GM18517 (cell line): Measurements from ENCODE around the gene MT1G.
"Not testable (repeated sequence)": the region's sequence is repeated elsewhere in the genome, so short reads cannot be mapped to it uniquely, and the experiment has no call there.

Source experiments
- ATAC-seq: cut with Tn5 transposase; IDR thresholded peaks from one replicate; pipeline ENCODE4 v1.9.1; 2021; ENCODE audit warnings: mild to moderate bottlenecking, moderate library complexity; ENCODE audit not compliant: unreplicated experiment

MT1G gene

GRCh38 chr16:56621665-56622445 lies 46.0 kb downstream of the MT1G start:
- ATAC-seq, result not testable (repeated sequence)

DNA sequence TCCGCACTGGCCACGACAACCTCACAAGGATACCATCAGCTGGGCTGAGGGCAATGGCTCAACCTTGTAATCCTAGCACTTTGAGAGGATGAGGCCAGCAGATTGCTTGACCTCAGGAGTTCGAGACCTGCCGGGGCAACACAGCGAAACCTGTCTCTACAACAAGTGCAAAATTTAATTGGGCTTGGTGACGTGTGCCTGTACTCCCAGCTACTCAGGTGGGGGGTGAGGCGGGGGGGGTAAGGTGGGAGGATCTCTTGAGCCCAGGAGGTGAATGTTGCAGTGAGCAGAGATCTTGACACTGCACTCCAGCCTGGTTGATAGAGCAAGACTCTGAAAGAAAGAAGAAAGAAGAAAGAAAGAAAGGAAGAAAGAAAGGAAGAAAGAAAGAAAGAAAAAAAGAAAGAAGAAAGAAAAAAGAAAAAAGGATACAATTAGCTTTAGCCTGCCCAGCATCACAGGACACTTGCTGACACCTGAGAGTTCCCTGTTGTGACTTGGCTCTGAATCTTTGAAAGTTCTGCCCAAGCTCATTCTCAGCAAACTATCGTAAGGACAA lies 47.4 kb downstream of the MT1G start:
- no peak for ATAC-seq

GRCh38 chr16:56618138-56618537 lies 49.7 kb downstream of the MT1G start:
- no peak for ATAC-seq

DNA sequence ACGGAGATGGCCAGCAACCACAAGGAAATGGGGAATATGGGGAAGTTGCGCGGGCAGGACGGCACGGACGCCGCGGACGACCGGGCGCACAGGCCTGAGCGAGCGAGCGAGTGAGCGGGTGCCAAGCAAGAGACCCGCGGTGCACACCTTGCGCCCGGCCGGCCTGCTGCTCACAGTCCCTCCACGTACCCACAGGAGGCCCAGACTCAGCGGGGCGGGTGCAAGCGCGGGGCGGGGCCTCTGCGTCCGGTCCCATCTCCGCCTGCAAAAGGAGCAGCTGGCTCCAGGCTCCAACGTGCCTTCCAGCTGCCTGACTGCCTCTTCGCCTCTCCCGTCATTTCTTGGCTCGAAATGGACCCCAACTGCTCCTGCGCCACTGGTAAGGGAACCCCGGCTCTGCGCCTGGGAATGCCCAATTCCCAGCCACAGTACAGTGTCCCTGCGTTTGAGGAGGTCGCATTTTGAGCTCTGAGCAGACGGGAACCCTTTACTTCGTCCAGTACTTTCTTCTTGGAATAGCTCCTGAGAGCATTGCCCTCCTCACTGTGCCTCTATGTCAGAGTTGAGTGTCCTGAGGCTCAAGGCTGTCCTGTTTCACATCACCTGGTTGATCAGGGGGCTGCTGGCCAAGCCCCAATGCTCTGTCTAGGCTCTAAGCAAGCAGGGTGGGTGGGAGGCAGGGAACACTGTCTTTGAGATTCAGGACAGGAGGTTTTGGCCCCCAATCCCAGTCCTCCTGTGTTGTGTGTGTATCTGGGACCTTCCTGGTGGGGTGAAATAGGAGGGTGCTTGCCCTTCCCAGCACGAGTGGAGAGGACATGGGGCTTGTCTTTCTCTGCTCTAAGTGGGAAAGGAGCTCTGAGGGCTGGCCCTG lies 50.4 kb downstream of the MT1G start:
- no peak for ATAC-seq
